Raji (cell line): ENCODE measurements around the gene ELOVL5.

Experiments
- POLR2A ChIP-seq: IDR thresholded peaks from 2 replicates; pipeline ENCODE4 v1.6.1; 2011; ENCODE audit warnings: low read depth, low read length, control low read depth; ENCODE audit not compliant: insufficient read depth

The ELOVL5 gene, protein sequence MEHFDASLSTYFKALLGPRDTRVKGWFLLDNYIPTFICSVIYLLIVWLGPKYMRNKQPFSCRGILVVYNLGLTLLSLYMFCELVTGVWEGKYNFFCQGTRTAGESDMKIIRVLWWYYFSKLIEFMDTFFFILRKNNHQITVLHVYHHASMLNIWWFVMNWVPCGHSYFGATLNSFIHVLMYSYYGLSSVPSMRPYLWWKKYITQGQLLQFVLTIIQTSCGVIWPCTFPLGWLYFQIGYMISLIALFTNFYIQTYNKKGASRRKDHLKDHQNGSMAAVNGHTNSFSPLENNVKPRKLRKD

DNA sequence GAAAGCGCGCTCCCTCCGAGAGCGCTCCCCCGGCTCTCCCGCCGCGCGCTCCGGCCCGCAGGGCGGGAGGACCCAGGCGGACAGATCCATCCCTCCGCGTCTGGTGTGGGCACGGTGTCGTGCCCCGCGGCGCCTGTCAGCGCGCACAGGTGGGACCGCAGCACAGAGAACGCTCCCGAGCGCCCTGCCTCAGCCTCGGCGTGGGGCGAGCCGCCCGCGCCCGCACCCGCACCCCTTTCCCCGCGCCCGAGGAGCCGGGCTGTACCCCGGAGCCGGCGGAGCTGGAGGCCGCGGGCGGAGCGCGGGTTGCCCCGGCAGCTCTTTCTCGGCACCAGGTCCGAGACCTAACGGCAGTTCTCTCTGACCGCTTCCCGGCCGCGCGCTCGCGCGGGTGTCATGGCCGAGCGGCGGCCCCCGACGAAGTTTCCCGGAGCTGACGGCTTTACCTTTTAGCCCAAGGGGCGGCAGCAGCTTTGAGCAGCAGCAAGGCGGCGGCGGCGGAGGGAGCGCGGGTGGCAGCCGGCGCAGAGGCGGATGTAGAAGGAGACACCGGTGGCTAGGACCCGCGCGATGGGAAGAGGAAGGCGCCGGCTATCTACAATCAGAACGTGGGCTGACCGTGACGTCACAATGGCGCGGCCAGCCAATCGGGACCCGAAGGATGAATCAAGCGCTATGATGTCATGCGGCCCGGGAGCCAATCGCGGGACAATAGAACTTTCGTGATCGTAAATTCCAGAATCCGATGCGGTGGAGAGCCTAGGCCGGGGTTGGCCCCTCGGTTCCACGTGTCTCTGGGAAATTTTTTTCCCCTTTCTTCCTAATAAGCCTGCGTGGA is at the start of gene ELOVL5:
Gene ELOVL5 (minus strand): TSS at position 580 of the 838 bp plus-strand sequence. CDS start 53,251 bp downstream, outside the sequence.
- peak; percentile 86 for TF ChIP-seq POLR2A

- TF ChIP-seq POLR2A, result no peak
Measured at GRCh38 chr6:53397283-53397682, 48.5 kb upstream of the ELOVL5 start.

GRCh38 chr6:53395986-53396385 is 47.2 kb upstream of the ELOVL5 start:
- TF ChIP-seq POLR2A, result no peak

DNA sequence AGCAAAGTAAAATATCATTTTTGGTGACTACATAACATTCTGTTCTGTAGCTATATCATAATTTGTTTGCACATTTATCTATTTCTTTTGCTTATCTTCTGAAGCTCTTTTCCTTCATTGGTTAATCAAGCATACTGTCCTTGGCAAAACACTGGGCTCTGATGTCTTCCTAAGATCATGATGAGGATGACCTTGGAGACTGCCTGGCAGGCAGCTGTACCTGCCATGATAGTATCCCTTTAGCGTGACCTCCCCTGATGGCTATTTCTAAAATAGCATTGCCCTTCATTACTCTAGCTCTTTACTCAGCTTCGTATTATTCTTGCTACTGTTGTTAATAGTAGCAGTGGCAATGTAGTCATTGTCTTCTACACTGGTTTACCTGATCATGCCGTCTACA is 46.0 kb upstream of the ELOVL5 start:
- TF ChIP-seq POLR2A, result no peak

DNA sequence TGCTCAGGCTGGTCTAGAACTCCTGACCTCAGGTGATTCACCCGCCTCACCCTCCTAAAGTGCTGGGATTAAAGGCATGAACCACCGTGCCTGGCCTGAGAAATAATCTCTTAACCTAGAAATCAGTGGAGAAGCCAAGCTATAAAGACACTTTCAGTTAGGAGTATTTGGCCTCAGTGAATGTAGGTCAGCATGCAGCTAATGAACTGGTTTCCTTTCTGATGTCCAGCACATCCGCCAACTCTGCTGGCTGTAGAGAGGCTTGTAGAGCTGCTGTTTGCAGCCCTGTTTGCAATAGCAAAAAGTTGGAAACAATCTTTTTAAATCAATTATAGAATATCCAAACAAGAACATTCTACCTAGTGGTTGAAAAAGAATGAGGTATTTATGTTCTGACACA is 42.4 kb upstream of the ELOVL5 start:
- no peak for TF ChIP-seq POLR2A

- TF ChIP-seq POLR2A, result no peak
Measured at GRCh38 chr6:53390010-53390409, 41.3 kb upstream of the ELOVL5 start.

GRCh38 chr6:53382421-53382820 is 33.7 kb upstream of the ELOVL5 start:
- no peak for TF ChIP-seq POLR2A

GRCh38 chr6:53378208-53378607 is 29.5 kb upstream of the ELOVL5 start:
- no peak for TF ChIP-seq POLR2A

DNA sequence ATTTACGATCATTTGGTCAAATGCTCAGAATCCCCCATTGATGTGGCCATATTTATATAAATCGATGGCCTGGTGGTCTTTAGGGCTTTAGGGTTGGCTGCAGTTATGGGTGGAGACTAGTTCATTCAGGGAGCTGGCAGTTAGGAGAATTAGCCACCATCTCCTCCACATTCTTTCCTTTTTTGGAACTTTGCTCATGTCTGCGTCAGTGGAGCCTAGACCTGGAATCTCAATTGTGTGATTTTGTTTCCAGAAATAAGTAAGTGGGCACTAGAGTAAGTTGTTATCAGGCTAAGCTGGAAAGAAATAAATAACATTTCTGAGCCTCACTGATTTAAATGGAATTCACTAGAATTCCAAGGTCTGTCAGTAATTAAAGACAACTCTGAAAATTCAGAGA is 29.0 kb upstream of the ELOVL5 start:
- no peak for TF ChIP-seq POLR2A

GRCh38 chr6:53377289-53377688 is 28.5 kb upstream of the ELOVL5 start:
- TF ChIP-seq POLR2A, result no peak

DNA sequence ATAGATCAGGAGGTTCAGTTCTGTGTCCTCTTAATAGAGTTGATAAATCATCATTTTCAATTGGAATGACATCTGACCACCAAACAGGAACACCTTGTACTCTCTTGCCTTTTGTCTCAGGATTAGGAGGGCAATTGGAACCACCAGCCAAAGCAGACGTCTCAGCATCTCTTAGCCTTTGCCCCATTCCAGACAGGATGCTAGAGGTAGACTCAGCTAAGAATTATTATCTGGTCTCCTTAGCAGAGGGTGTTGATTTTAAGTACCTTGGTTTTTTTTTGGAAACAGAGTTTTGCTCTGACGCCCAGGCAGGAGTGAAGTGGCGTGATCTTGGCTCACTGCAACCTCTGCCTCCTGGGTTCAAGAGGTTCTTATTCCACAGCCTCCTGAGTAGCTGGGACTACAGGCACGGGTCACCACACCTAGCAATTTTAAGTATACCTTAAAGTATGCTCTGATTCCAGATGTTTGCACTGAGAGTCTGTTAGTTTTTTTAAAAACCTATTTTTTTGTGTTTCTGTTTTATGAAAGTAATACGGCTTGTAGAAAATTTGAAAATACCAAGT is 28.0 kb upstream of the ELOVL5 start:
- TF ChIP-seq POLR2A, result no peak

GRCh38 chr6:53375847-53376246 is 27.1 kb upstream of the ELOVL5 start:
- no peak for TF ChIP-seq POLR2A

- no peak for TF ChIP-seq POLR2A
Measured at GRCh38 chr6:53373638-53374037, 24.9 kb upstream of the ELOVL5 start.

- no peak for TF ChIP-seq POLR2A
Measured at GRCh38 chr6:53369876-53370515, 21.2 kb upstream of the ELOVL5 start.

GRCh38 chr6:53369051-53369450 is 20.3 kb upstream of the ELOVL5 start:
- no peak for TF ChIP-seq POLR2A
